GM10266 (cell line): Measurements from ENCODE around the gene HINT3.

ENCODE experiments used
- DNase-seq: peaks from one replicate; pipeline ENCODE4 v3.0.0; 2012; ENCODE audit errors: extremely low spot score
- TF ChIP-seq, protein P1 (sequence below): IDR thresholded peaks from 2 replicates; pipeline ENCODE4 v1.5.1; 2012; ENCODE audit warnings: mild to moderate bottlenecking, low read depth; ENCODE audit not compliant: control insufficient read depth, insufficient read depth; ENCODE audit errors: missing control alignments

The HINT3 gene

DNA sequence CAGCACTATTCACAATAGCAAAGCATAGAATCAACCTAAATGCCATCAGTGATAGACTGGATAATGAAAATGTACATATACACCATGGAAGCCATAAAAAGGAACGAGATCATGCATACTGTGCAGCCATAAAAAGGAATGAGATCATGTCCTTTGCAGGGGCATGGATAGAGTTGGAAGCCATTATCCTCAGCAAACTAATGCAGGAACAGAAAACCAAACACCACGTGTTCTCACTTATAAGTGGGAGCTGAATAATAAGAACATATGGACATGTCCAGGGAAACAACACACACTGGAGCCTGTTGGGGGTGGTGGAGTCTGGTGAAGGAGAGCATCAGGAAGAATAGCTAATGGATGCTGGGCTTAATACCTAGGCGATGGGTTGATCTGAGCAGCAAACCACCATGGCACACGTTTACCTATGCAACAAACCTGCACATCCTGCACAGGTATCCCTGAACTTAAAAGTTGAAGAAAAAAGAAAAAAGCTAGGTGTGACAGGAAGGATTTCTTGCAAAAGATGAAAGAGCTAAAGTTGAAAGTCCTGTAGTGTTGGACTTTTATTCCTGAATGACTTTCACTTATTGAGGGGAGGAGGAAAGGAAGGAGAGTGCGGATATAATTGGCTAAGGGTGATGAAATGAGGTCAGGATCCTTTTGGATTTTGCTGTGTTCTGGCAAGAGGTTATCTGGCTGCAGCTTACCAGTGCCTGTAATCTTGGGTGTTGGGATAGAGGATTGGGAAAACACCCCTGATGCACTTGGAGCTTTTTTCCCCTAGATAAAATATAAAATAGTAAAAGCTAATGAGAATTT is 38.3 kb downstream of the HINT3 start:
- no peak for DNase-seq
- TF ChIP-seq, protein P1, sequence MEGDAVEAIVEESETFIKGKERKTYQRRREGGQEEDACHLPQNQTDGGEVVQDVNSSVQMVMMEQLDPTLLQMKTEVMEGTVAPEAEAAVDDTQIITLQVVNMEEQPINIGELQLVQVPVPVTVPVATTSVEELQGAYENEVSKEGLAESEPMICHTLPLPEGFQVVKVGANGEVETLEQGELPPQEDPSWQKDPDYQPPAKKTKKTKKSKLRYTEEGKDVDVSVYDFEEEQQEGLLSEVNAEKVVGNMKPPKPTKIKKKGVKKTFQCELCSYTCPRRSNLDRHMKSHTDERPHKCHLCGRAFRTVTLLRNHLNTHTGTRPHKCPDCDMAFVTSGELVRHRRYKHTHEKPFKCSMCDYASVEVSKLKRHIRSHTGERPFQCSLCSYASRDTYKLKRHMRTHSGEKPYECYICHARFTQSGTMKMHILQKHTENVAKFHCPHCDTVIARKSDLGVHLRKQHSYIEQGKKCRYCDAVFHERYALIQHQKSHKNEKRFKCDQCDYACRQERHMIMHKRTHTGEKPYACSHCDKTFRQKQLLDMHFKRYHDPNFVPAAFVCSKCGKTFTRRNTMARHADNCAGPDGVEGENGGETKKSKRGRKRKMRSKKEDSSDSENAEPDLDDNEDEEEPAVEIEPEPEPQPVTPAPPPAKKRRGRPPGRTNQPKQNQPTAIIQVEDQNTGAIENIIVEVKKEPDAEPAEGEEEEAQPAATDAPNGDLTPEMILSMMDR, result no peak

DNA sequence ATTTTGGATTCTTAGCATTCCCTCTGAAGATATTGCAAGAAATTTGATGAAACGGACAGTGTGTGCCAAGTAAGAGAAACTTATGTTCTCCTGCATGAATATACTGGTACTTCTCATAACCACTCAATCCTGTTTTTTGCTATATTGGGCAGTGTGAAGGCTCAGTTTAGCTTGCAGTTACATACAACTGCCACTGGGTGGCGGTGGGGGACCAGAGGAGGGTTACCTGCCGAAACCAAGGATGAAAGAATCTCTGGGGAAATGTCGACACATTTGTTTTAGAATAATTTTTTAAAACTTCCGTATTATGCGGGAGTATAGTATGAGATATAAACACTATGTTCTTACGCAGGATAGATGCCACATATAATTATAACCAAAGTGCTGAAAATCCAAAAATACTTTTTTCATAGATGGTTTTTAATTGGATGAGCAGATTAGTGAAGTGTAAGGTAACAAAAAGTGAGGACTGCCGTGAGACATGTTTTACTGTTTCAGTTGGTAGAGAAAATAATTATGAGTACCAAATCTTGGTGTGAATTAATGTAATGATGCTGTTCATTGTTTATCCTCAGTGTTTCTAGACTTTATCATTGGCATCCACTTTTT is 39.5 kb downstream of the HINT3 start:
- TF ChIP-seq, protein P1, result peak; percentile 96
- DNase-seq, result peak; percentile 52

DNA sequence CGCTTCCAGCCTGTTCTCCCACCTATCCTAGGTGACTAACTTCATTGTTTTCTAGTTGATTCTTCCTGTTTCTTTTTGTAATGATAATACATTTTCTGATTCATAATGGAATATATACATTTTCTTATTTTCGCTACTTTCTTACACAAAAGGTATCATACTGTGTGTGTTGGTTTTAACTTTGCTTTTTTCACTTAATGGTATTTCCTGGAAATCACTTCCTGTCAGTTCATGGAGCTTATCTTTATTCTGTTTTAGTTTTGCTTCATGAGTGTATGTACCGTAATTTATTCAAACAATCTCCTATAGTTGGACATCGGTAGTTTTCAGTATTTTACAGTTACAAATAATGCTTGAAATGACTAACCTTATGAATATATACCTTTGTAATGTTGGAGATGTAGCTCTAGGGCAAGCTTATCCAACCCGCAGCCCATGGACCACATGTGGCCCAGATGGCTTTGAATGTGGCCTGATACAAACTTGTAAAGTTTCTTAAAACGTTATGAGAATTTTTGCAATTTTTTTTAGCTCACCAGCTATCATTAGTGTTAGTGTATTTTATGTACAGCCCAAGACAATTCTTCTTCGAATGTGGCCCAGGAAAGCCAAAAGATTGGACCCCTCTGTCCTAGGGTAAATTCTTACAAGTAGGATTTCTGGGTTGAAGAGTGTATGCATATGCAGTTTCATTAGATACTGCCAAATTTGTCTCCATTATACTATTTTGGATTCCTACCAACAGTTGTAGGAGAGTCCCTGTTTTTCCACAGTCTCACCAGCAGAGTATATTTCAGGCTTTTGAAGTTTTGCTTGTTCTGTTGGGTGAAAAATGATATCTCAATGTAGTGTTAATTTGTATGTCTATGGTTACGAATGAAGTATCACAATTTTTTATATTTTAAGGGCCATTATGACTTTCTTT is 46.4 kb downstream of the HINT3 start:
- TF ChIP-seq, protein P1, result no peak
- no peak for DNase-seq

DNA sequence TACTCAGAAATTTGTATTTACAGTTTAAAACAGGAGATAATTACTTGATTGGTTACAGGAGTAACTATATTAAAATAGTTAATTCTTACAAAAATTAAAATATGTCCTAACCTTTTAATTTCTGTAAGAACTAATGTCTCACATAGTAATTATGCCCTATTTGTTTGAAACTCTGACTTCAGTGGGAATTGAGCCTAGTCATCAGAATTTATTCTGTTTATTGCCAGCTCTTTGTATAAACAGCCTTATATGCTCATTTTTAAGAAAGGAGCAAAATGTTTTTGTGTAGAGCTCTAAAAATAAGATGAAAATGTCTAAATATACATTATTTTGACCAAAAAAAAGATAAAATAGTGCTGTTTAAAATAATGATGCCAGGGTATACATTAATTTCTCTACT is 51.2 kb downstream of the HINT3 start:
- TF ChIP-seq, protein P1, result no peak
- no peak for DNase-seq

DNA sequence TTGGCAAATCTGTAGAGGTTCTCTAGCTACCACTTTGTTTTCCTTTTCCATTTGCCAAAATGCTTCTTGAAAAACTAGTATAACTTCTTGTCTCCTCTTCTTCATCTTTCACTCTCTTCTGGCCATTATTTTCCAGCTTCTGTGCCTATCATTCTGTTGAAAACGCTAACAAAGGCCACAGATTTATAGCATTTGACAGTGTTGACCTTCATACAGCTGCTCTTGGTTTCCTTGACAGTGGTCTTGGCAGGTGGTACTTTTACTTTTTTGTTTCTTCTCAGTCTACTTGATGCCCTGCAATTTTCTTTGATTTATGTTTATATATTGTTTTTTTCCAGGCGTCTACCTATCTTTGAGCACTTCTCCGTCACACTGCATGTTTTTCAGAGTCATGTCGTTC is 53.5 kb downstream of the HINT3 start:
- DNase-seq, result no peak
- TF ChIP-seq, protein P1, result no peak

DNA sequence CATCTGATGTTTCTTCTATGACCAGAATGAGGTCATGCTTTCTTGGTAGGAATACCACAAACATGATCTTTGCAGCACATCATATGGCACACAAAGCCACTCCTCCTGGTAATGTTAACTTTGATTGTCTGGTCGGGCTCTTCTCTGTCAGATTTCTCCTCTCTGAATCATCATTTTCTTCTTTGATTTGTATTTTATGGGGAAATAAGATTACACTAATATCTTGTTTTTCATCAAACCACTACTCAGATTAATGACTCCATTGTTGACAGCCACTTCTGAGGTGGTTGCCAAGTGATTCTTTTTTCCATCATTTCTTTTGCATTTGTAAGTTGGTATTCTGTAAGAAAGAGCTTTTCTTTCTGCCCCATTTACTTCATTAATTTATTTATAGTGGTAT is 59.3 kb downstream of the HINT3 start:
- DNase-seq, result no peak
- TF ChIP-seq, protein P1, result no peak

DNA sequence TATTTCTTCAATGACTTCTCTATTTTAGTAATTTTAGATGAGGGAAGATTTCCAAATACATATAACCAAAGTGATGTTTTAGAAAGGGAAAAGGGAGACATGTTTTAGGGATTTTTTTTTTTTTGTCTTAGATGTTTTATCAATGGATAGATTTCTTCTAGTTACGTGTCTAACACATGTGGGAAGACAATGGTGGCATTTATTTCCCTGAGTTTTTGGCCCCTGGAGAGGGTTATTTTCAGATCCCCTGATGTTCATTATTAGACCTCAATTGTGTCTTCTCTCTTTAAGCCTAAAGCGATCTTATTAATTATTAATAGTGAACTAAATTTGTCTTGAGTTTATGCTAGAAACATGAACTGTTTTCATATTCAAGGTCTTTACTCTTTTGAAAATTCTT is 60.0 kb downstream of the HINT3 start:
- no peak for DNase-seq
- TF ChIP-seq, protein P1, result no peak
